Liver (tissue), 9 donors: ENCODE data around the gene ONECUT1. TPM values are rescaled to one million over a fixed set of nuclear protein-coding genes. Genes with fewer than 3 reads are reported as not detected.

Source experiments
- DNase-seq: peaks from one replicate; pipeline ENCODE4 v3.0.0-alpha.2; 2017; ENCODE audit warnings: low spot score
- H3K27ac ChIP-seq, 2 donors: one replicate each; pipeline ENCODE4 v1.7.0; 2013; ENCODE audit warnings: inconsistent platforms in 2 of 2, low read length in 2 of 2, control low read depth in 1 of 2, low read depth in 1 of 2, mild to moderate bottlenecking in 1 of 2
- H3K27me3 ChIP-seq, 4 donors: one replicate each; pipeline versions ENCODE4 v1.6.1 to v1.7.0; 2013; ENCODE audit warnings: low read length in 3 of 4, inconsistent platforms in 1 of 4, mild to moderate bottlenecking in 1 of 4, moderate library complexity in 1 of 4; ENCODE audit not compliant: control insufficient read depth in 4 of 4, insufficient read depth in 4 of 4
- H3K36me3 ChIP-seq, 4 donors: one replicate each; pipeline versions ENCODE4 v1.6.1 to v1.7.0; 2013; ENCODE audit warnings: low read length in 3 of 4, mild to moderate bottlenecking in 3 of 4, low read depth in 1 of 4, moderate library complexity in 1 of 4; ENCODE audit not compliant: control insufficient read depth in 4 of 4, insufficient read depth in 3 of 4
- H3K4me1 ChIP-seq, 4 donors: one replicate each; pipeline versions ENCODE4 v1.6.1 to v1.7.0; 2013; ENCODE audit warnings: low read length in 3 of 4, mild to moderate bottlenecking in 3 of 4, moderate library complexity in 1 of 4; ENCODE audit not compliant: control insufficient read depth in 4 of 4, insufficient read depth in 4 of 4
- H3K4me3 ChIP-seq, 3 donors: one replicate each; pipeline versions ENCODE4 v1.6.1 to v1.7.0; 2013; ENCODE audit warnings: low read length in 3 of 3, control low read depth in 1 of 3, low read depth in 1 of 3, mild to moderate bottlenecking in 1 of 3
- H3K9ac ChIP-seq, 2 donors: one replicate each; pipeline ENCODE4 v1.7.0; 2013; ENCODE audit warnings: low read length in 2 of 2, mild to moderate bottlenecking in 2 of 2, moderate library complexity in 2 of 2, control low read depth in 1 of 2, low read depth in 1 of 2
- H3K9me3 ChIP-seq, 4 donors: one replicate each; pipeline versions ENCODE4 v1.6.1 to v1.7.0; 2013; ENCODE audit warnings: low read length in 3 of 4; ENCODE audit not compliant: control insufficient read depth in 4 of 4
- ATF3 ChIP-seq: IDR thresholded peaks from 2 replicates; pipeline ENCODE4 v1.6.1; 2016; ENCODE audit warnings: antibody characterized with exemption
- CTCF ChIP-seq: fragments of 150-350 bp; IDR thresholded peaks from 2 replicates; pipeline ENCODE4 v1.5.1; 2017; ENCODE audit warnings: improper control_type of control experiment, low read depth, low read length; ENCODE audit not compliant: missing input control
- FOXA1 ChIP-seq: IDR thresholded peaks from 2 replicates; pipeline ENCODE4 v1.6.1; 2016; ENCODE audit warnings: antibody characterized with exemption
- FOXA2 ChIP-seq: IDR thresholded peaks from 2 replicates; pipeline ENCODE4 v1.6.1; 2016; ENCODE audit warnings: antibody characterized with exemption
- HNF4A ChIP-seq, 2 donors: conservative IDR thresholded peaks; 2 replicates each; pipeline ENCODE4 v1.6.1; 2016; ENCODE audit warnings: antibody characterized with exemption in 2 of 2, mild to moderate bottlenecking in 2 of 2
- JUND ChIP-seq, 2 donors: IDR thresholded peaks; 2 replicates each; pipeline ENCODE4 v1.6.1; 2016; ENCODE audit warnings: antibody characterized with exemption in 2 of 2
- MAX ChIP-seq: IDR thresholded peaks from 2 replicates; pipeline ENCODE4 v1.6.1; 2016; ENCODE audit warnings: antibody characterized with exemption
- NR2F2 ChIP-seq: IDR thresholded peaks from 2 replicates; pipeline ENCODE4 v1.6.1; 2016; ENCODE audit warnings: antibody characterized with exemption
- RAD21 ChIP-seq, 2 donors: IDR thresholded peaks; 2 replicates each; pipeline ENCODE4 v1.6.1; 2016; ENCODE audit warnings: antibody characterized with exemption in 2 of 2, mild to moderate bottlenecking in 2 of 2
- REST ChIP-seq: IDR thresholded peaks from 2 replicates; pipeline ENCODE4 v1.6.1; 2016; ENCODE audit warnings: antibody characterized with exemption, mild to moderate bottlenecking
- RXRA ChIP-seq, 2 donors: IDR thresholded peaks; 2 replicates each; pipeline ENCODE4 v1.6.1; 2017 to 2018; ENCODE audit warnings: antibody characterized with exemption in 2 of 2, mild to moderate bottlenecking in 1 of 2
- SP1 ChIP-seq: IDR thresholded peaks from 2 replicates; pipeline ENCODE4 v1.6.1; 2018; ENCODE audit warnings: antibody characterized with exemption, mild to moderate bottlenecking
- TAF1 ChIP-seq: conservative IDR thresholded peaks from 2 replicates; pipeline ENCODE4 v1.6.1; 2016; ENCODE audit warnings: antibody characterized with exemption, mild to moderate bottlenecking
- YY1 ChIP-seq: IDR thresholded peaks from 2 replicates; pipeline ENCODE4 v1.6.1; 2016; ENCODE audit warnings: antibody characterized with exemption, mild to moderate bottlenecking
- WGBS: extraction: QIAGEN DNeasy Blood & Tissue Kit; methylation state at CpG from one replicate; pipeline ENCODE4 v1.1.7; 2013; 5-methylcytosine and 5-hydroxymethylcytosine counted together
- polyA plus RNA-seq, 2 donors: library from polyadenylated mRNA; stranded (reverse) in 1 of 2; unstranded in 1 of 2; fragments of 200-250 nt in 1 of 2; fragments of >200 nt in 1 of 2; fragmentation: Nextera tagmentation in 1 of 2; extraction: Ambion mirVana in 1 of 2; gene quantifications; one replicate each; pipeline versions ENCODE4 v1.2.1 to v1.2.3, GENCODE V29; 2013 to 2015
- total RNA-seq, 2 donors: library from RNA; depleted of rRNA; stranded (reverse); fragments of >200 nt; gene quantifications; one replicate each; pipeline ENCODE4 v1.2.3, GENCODE V29; 2014
- donor health status: healthy.
- donor health status: healthy.
- donor health status: healthy.
- donor health status: healthy.
- donor health status: healthy.

The ONECUT1 gene
- total and polyA plus RNA-seq, 4 donors = 7.7 to 51.0 (median 14.8) TPM

- Histone ChIP-seq H3K36me3 (peaks cover 0 to 2% (median 0%) of the 10 kb centered on the region in 4 donors), H3K27ac (peak overlapping the region; percentile 76 to 90), H3K4me3 (peak overlapping the region; percentile 68 to 89 (median 74)), H3K9ac (peak overlapping the region; percentile 30 to 72), H3K27me3 (peaks cover 0 to 3% (median 0%) of the 10 kb centered on the region in 4 donors), H3K4me1 (peaks cover 0 to 75% (median 44%) of the 10 kb centered on the region in 4 donors), H3K9me3 (no peaks in the 10 kb centered on the region)
- WGBS = 2% methylated on average over 57 of the region's 57 CpGs
- TF ChIP-seq FOXA2 (no peak), RAD21 (IDR thresholded peaks at IDR 0.05) (peak; percentile 59 to 70), CTCF (peak; percentile 62), TAF1 (no peak), JUND (IDR thresholded peaks at IDR 0.05) (no peak), NR2F2 (no peak)
- peak; percentile 49 for DNase-seq
Measured at GRCh38 chr15:52783929-52784798, 6.0 kb downstream of the ONECUT1 start.

- Histone ChIP-seq H3K9me3 (no peaks in the 10 kb centered on the region), H3K36me3 (peaks cover 0 to 2% (median 0%) of the 10 kb centered on the region in 4 donors), H3K9ac (peak overlapping the region; percentile 25 to 55), H3K4me1 (peaks cover 0 to 68% (median 44%) of the 10 kb centered on the region in 4 donors), H3K27ac (peak overlapping the region; percentile 76 to 90), H3K27me3 (peaks cover 0 to 3% (median 0%) of the 10 kb centered on the region in 4 donors), H3K4me3 (peak overlapping the region; percentile 58 to 74 (median 68))
- DNase-seq = no peak
- 5% methylated on average over 34 of the region's 34 CpGs for WGBS
- TF ChIP-seq JUND (IDR thresholded peaks at IDR 0.05) (peak in 1 of 2 donors; percentile 1), HNF4A (conservative IDR thresholded peaks at IDR 0.05) (no peak), FOXA1 (no peak), CTCF (no peak), REST (peak; percentile 98), NR2F2 (peak; percentile 11), ATF3 (no peak), SP1 (peak; percentile 14), YY1 (peak; percentile 23), MAX (peak; percentile 26), RXRA (IDR thresholded peaks at IDR 0.05) (peak in 1 of 2 donors; percentile 10), TAF1 (no peak)
Measured at GRCh38 chr15:52783191-52783829, 6.8 kb downstream of the ONECUT1 start.
